Peyer's patch (tissue), 4 donors: ENCODE measurements around the gene PDGFC.

ENCODE experiments used
- POLR2A ChIP-seq, 2 donors: fragments of 450-650 bp; IDR thresholded peaks; one replicate each; pipeline ENCODE4 v1.5.1; 2017; ENCODE audit warnings: antibody characterized with exemption in 2 of 2, mild to moderate bottlenecking in 2 of 2, moderate library complexity in 2 of 2
- TF ChIP-seq, protein P1 (sequence below), 6 experiments: fragments of 450-650 bp in 4 of 6; fragments of 200-600 bp in 2 of 6; sonication (generic) in 1 of 6; IDR thresholded peaks; one replicate each; pipeline ENCODE4 v1.5.1; 2017 to 2019; ENCODE audit warnings: antibody characterized with exemption in 6 of 6, mild to moderate bottlenecking in 3 of 6, moderate library complexity in 1 of 6

DNA sequence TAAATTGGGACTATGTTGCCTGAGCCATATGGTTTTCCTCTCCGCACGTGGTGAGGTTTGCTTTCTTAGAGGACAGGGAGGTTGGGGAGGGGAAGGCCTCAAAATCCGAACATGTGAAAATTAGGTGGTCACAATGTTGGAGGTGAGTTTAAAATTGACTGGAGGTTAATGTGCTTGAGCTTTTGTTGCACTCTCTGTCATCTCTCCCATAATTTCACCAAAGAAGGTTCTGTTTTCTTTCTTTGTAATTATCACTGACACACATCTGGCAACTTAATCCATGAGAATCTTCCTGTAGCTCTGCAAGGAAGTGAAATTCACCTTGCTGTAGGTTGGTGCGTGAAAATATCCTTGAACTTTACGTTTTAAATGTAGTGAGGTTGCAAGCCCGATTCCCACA, 225.5 kb downstream of the PDGFC start:
- TF ChIP-seq, protein P1, sequence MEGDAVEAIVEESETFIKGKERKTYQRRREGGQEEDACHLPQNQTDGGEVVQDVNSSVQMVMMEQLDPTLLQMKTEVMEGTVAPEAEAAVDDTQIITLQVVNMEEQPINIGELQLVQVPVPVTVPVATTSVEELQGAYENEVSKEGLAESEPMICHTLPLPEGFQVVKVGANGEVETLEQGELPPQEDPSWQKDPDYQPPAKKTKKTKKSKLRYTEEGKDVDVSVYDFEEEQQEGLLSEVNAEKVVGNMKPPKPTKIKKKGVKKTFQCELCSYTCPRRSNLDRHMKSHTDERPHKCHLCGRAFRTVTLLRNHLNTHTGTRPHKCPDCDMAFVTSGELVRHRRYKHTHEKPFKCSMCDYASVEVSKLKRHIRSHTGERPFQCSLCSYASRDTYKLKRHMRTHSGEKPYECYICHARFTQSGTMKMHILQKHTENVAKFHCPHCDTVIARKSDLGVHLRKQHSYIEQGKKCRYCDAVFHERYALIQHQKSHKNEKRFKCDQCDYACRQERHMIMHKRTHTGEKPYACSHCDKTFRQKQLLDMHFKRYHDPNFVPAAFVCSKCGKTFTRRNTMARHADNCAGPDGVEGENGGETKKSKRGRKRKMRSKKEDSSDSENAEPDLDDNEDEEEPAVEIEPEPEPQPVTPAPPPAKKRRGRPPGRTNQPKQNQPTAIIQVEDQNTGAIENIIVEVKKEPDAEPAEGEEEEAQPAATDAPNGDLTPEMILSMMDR (IDR thresholded peaks at IDR 0.05), result no peak
- no peak for TF ChIP-seq POLR2A (IDR thresholded peaks at IDR 0.05)
